GM21360 (cell line): Measurements from ENCODE around the gene SH2D1A.
"Not testable (repeated sequence)": the region's sequence is repeated elsewhere in the genome, so short reads cannot be mapped to it uniquely, and the experiment has no call there.

Experiments used
- ATAC-seq: cut with Tn5 transposase; IDR thresholded peaks from one replicate; pipeline ENCODE4 v1.9.1; 2021; ENCODE audit warnings: mild to moderate bottlenecking, moderate library complexity; ENCODE audit not compliant: unreplicated experiment

SH2D1A gene

GRCh38 chrX:124346117-124346876, at the start of gene SH2D1A:
TSS of gene SH2D1A (plus strand) at chrX:124346563. CDS start at chrX:124346643, 80 bp downstream.
- no peak for ATAC-seq

GRCh38 chrX:124299323-124299722, 47.0 kb upstream of the SH2D1A start:
- ATAC-seq = not testable (repeated sequence)

DNA sequence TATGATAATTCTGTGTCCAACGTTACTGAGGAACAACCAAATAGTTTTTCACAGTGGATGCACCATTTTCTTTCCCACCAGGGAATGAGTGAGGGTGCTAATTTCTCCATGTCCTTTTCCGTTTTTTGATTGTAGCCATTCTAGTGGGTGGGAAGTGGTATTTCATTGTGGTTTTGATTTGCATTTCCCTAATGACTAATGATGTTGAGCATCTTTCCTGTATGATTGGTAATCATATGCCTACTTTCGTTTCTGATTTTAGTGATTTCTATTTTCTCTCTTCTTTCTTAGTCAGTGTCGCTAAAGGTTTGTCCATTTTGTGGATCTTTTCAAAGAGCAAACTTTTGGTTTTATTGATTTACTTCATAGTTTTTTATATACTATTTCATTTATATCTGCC, 46.0 kb upstream of the SH2D1A start:
- ATAC-seq = no peak

DNA sequence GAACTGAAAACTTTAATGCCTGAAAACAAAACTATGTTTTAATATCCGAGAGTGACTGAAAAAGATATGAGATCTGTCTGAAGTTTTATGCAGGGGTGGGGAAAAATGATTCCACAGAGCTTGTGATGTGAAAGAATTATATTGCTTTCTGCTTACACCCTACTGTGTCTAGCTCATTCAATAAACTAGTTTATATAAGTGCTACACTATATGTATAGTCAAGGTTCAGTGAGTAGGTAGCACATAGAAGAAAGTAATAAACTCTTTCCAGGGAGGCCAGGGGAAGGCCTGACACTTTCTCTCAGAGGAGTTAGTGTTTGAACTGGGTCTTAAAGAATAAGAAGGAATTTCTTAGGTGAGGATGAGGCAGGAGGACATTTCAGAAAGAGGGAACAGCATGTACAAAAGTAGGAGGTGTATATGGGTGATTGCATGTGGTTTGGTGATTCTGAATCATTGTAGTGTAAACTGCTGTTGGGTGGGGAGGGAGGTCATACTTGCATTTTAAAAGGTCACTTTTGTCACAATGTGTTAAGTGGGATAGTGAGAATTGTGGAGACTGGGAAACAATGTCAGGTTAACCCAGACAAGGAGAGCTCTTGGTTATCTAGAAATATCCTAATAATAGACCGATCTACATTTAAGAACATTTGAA, 39.0 kb upstream of the SH2D1A start:
- no peak for ATAC-seq

GRCh38 chrX:124325732-124326131, 20.6 kb upstream of the SH2D1A start:
- ATAC-seq = no peak

- ATAC-seq = no peak
These were observed 17.6 kb upstream of the SH2D1A start for GRCh38 chrX:124328765-124329164.

DNA sequence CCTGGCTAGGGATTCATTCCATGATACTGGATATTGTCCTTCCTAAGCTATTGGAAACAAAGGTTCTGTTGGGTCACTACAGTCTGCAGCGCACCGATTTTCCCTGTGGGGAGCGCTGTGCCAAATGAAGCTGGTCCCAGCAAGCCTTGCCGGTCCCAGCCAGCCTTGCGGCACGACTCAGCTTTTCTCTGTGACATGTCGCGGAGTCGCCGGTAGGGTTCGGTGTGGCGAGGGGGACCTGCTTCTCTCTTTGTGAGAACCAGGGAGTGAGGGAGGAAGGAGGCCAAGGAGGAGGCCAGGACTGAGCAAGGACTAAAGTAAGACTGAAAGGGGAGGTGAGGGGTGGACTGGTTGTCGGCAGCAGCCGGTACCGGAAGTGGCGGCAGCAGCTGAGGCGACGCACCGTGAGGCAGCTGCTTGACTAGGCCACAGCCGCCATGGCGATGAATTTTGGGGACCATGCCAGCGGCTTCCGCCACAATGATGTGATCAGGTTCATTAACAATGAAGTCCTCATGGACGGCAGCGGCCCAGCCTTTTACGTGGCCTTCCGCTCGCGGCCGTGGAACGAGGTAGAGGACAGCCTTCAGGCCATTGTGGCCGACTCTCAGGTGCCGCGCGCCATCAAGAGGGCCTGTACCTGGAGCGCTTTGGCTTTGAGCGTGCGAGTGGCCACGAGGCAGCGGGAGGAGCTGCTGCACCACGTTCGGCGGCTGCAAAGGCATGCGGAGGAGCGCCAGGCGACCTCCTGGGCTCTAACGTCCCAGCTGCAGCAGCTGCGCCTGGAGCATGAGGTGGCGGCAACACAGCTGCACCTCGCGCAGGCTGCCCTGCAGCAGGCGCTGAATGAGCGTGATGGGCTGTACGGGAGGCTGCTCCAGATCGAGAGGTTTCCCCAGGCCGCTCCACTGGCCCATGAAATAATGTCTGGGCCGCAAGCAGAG, 13.6 kb upstream of the SH2D1A start, which contains the start of gene TEX13D:
Gene TEX13D (plus strand): TSS at position 180 of the 944 bp plus-strand sequence. CDS start 258 bp downstream, at position 438.
- ATAC-seq = no peak

GRCh38 chrX:124333862-124334261, 12.5 kb upstream of the SH2D1A start:
- ATAC-seq = no peak

DNA sequence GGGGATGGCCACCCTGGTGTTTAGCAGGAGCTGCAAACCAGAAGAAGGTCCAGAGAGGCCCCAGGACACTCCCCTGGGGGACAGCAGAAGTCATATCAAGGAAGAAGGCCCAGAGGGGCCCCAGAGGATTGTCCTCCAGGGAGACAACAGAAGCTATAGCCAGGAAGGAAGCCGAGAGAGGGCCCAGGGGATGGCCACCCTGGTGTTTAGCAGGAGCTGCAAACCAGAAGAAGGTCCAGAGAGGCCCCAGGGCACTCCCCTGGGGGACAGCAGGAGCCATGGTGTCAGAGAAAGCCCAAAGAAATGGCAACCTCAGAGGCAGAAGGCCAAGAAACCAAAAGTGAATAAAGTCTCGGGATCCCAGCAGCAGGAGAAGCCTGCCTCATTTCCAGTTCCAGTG, 11.8 kb upstream of the SH2D1A start:
- ATAC-seq = not testable (repeated sequence)

- no peak for ATAC-seq
These were observed 10.8 kb upstream of the SH2D1A start for GRCh38 chrX:124335598-124335997.

GRCh38 chrX:124337916-124338315, 8.4 kb upstream of the SH2D1A start:
- no peak for ATAC-seq

GRCh38 chrX:124338733-124339514, 7.4 kb upstream of the SH2D1A start:
- no peak for ATAC-seq

DNA sequence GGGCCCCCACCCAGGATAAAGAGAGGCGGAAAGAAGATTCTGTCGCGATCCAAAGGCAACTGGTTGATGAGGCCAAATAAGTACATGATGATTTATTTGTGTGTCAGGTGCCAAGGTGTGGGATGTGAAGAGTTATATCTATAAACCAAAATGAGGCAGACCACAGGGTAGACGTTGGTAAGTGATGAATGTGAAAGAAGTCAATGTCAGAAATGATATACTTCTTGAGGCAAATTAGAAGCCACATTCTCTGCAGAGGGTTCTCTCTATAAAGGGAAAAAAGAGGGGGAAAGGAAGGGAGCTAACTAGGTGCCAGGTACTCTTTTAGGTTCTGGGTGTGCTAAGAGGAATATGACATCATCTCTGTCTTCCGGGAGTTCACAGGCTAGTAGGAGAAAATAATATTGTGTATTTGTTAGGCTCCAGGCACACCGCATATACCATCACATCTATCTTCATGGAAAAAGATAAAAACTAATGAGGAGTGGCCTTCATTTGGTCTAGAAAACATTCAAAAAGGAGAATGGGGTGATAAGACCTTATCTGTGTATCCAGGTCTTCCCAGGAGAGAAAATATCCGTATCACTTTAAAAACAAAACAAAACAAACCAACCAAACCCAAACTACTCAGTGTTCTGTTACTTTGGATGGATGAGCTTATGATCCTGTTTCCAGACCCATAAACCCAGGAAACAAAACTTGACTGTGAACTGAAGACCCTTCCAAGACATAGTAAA, 4.8 kb upstream of the SH2D1A start:
- ATAC-seq = no peak

GRCh38 chrX:124342174-124342867, 4.0 kb upstream of the SH2D1A start:
- no peak for ATAC-seq

DNA sequence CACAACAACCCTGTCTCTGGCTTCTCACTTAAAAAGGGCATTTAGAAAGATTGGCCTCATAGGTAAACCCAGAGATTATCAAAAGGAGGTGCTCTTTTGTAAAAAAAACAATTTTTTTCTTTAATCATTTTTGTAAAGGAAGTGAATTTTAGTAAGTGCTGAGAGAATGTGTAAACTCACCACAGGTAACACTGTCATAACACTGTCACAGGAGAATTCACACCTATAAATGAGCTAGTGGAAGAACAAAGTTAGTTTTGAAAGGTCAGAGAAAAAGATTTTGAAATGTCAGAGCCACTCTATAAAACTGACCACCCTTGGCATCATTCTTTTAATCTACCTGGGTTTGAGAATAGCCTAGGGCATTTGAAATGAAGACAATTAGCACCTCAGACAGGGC, 3.3 kb upstream of the SH2D1A start:
- ATAC-seq = no peak

- ATAC-seq = no peak
These were observed 2.1 kb upstream of the SH2D1A start for GRCh38 chrX:124344246-124344645.

DNA sequence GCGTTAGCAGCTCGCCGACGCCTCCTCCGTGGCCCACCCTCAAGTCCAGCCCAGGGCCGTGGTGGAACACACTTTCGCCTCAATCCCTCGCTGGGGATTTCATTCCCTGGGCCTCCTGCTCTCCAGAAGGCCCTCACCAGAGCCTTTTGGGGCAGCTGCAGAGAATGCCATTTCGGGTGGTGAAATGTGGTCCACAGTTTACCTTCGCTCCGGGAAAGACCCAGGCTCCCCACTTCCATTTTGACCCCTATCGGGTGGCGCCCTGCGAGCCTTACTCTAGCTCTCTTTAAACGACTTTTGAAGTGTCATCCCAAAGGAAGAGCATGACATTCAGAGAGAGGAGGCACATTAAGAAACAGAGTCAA, 496 bp downstream of the SH2D1A start:
- no peak for ATAC-seq

DNA sequence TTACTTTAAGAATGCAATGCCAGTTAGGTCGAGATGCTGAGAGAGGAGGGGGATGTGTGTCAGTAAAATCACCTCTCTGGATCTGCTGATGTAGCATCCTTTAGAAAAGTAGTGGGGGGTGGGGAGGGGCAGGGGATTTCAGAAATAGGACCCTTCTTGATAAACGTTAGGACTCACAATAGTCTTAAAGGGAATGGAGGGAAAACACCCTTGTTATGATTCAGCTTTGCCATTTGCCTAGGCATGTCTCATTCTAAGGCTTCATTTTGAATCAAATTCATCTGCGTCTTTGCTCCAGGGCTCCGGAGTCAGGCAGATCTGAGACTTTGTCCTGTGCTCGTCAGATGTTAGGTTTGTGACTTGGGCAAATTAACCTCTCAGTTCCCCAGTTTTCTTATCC, 879 bp downstream of the SH2D1A start:
- no peak for ATAC-seq

DNA sequence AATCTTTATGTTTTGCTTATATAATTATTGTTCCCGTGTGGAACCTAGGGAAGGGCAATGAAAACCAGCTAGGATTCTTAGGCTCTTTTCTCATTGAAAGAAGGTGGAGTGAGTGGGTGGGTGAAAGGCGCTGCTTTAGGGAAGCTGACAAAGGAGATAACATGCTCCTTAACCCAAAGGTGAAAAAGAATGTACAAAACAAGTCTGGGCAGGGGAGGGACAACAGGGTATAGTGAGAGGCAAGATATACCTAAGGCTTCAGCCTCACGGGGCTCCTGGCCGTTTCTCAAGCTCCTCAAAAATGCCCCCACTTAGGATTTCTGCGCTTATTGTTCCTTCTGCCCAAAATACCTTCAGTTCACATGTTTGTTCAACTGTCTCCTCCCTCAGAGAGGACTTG, 1.8 kb downstream of the SH2D1A start:
- ATAC-seq = no peak
